CD4-positive, alpha-beta T cell treated with Interleukin-17A for 4 hours (primary cell): Measurements from ENCODE around the gene PLEKHA7.
"Not testable (repeated sequence)": the region's sequence is repeated elsewhere in the genome, so short reads cannot be mapped to it uniquely, and the experiment has no call there.

ENCODE experiments used
- DNase-seq: peaks from one replicate; pipeline ENCODE4 v3.0.0-alpha.2; 2020; ENCODE audit warnings: mixed read lengths

Gene PLEKHA7

GRCh38 chr11:16935518-16936302 lies 78.5 kb downstream of the PLEKHA7 start:
- DNase-seq = peak; percentile 14

- DNase-seq = no peak
Measured at GRCh38 chr11:16933756-16934603, 80.2 kb downstream of the PLEKHA7 start.

GRCh38 chr11:16933291-16933690 lies 80.9 kb downstream of the PLEKHA7 start:
- DNase-seq = no peak

GRCh38 chr11:16928044-16928443 lies 86.2 kb downstream of the PLEKHA7 start:
- no peak for DNase-seq

- DNase-seq = no peak
Measured at GRCh38 chr11:16926883-16927626, 87.2 kb downstream of the PLEKHA7 start.

GRCh38 chr11:16925561-16926065 lies 88.6 kb downstream of the PLEKHA7 start:
- DNase-seq = peak; percentile 15

- no peak for DNase-seq
Measured at GRCh38 chr11:16924826-16925560, 89.2 kb downstream of the PLEKHA7 start.

- DNase-seq = no peak
Measured at GRCh38 chr11:16924462-16924825, 89.8 kb downstream of the PLEKHA7 start.

GRCh38 chr11:16923987-16924386 lies 90.2 kb downstream of the PLEKHA7 start:
- DNase-seq = no peak

- DNase-seq = no peak
Measured at GRCh38 chr11:16921668-16922067, 92.5 kb downstream of the PLEKHA7 start.

- no peak for DNase-seq
Measured at GRCh38 chr11:16921019-16921418, 93.2 kb downstream of the PLEKHA7 start.

- no peak for DNase-seq
Measured at GRCh38 chr11:16920559-16920958, 93.7 kb downstream of the PLEKHA7 start.

- DNase-seq = not testable (repeated sequence)
Measured at GRCh38 chr11:16918543-16919182, 95.6 kb downstream of the PLEKHA7 start.

- no peak for DNase-seq
Measured at GRCh38 chr11:16917941-16918340, 96.3 kb downstream of the PLEKHA7 start.

- DNase-seq = no peak
Measured at GRCh38 chr11:16912692-16913111, 101.5 kb downstream of the PLEKHA7 start.

- DNase-seq = no peak
Measured at GRCh38 chr11:16911658-16912057, 102.6 kb downstream of the PLEKHA7 start.

- no peak for DNase-seq
Measured at GRCh38 chr11:16911186-16911585, 103.0 kb downstream of the PLEKHA7 start.

- no peak for DNase-seq
Measured at GRCh38 chr11:16909359-16910035, 104.7 kb downstream of the PLEKHA7 start.

GRCh38 chr11:16905375-16905774 lies 108.8 kb downstream of the PLEKHA7 start:
- no peak for DNase-seq

- not testable (repeated sequence) for DNase-seq
Measured at GRCh38 chr11:16904761-16905160, 109.5 kb downstream of the PLEKHA7 start.

- no peak for DNase-seq
Measured at GRCh38 chr11:16902781-16903378, 111.3 kb downstream of the PLEKHA7 start.
